ACC112 (cell line): ENCODE measurements around the gene RAB26.
"Not testable (repeated sequence)": the region's sequence is repeated elsewhere in the genome, so short reads cannot be mapped to it uniquely, and the experiment has no call there.

Source experiments
- H2AFZ ChIP-seq: fragments of 200-600 bp; sonication (generic); one replicate; pipeline ENCODE4 v1.6.0; 2017; ENCODE audit warnings: antibody characterized with exemption, low read length; ENCODE audit not compliant: unreplicated experiment
- H3K27ac ChIP-seq: fragments of 200-600 bp; sonication (generic); 2 replicates; pipeline ENCODE4 v1.5.1; 2014; ENCODE audit warnings: low read depth, mild to moderate bottlenecking, antibody characterized with exemption, low read length, moderate library complexity
- H3K27me3 ChIP-seq: fragments of 200-600 bp; sonication (generic); 2 replicates; pipeline ENCODE4 v1.6.1; 2014; ENCODE audit warnings: mild to moderate bottlenecking, antibody characterized with exemption, low read length, moderate library complexity, mixed read lengths; ENCODE audit not compliant: insufficient read depth
- H3K36me3 ChIP-seq: fragments of 200-600 bp; sonication (generic); 2 replicates; pipeline ENCODE4 v1.6.1; 2016; ENCODE audit warnings: mild to moderate bottlenecking, antibody characterized with exemption, low read length, moderate library complexity, mixed read lengths; ENCODE audit not compliant: insufficient read depth
- H3K4me1 ChIP-seq: fragments of 200-600 bp; sonication (generic); one replicate; pipeline ENCODE4 v1.6.1; 2016; ENCODE audit warnings: low read length, mixed read lengths; ENCODE audit not compliant: insufficient read depth, unreplicated experiment, control insufficient read depth
- H3K4me3 ChIP-seq: fragments of 200-600 bp; sonication (generic); 2 replicates; pipeline ENCODE4 v1.5.1; 2014; ENCODE audit warnings: mild to moderate bottlenecking, low read depth, low read length
- H3K79me2 ChIP-seq: fragments of 200-600 bp; sonication (generic); one replicate; pipeline ENCODE4 v1.6.0; 2016; ENCODE audit warnings: low read length; ENCODE audit not compliant: control insufficient read depth, unreplicated experiment, insufficient read depth

The RAB26 gene

GRCh38 chr16:2109271-2109580 is 39.2 kb upstream of the RAB26 start:
- not testable (repeated sequence) for H3K4me1 ChIP-seq, H3K36me3 ChIP-seq, H2AFZ ChIP-seq, H3K27ac ChIP-seq, H3K4me3 ChIP-seq, H3K79me2 ChIP-seq, H3K27me3 ChIP-seq

DNA sequence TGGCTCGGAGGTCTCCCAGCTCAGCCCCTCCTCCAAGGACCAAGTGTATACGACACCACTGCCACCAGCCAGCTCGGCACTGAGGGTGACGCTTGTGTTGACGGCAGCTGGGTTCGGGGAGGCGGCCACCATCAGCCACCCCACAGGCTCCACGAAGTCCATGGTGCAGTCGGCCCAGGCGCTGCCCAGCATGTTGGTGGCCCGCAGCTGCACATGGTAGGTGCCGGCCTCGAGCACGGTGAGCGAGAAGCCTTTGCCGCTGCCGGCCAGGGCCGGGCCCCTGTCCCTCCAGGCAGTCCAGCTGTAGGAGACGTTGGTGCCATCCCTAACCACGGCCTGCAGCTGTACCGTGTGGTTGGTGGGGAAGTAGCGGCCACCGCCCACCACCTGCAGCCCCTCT is 38.6 kb upstream of the RAB26 start:
- not testable (repeated sequence) for H3K36me3 ChIP-seq, H3K4me1 ChIP-seq, H3K79me2 ChIP-seq, H2AFZ ChIP-seq, H3K27ac ChIP-seq, H3K27me3 ChIP-seq, H3K4me3 ChIP-seq

DNA sequence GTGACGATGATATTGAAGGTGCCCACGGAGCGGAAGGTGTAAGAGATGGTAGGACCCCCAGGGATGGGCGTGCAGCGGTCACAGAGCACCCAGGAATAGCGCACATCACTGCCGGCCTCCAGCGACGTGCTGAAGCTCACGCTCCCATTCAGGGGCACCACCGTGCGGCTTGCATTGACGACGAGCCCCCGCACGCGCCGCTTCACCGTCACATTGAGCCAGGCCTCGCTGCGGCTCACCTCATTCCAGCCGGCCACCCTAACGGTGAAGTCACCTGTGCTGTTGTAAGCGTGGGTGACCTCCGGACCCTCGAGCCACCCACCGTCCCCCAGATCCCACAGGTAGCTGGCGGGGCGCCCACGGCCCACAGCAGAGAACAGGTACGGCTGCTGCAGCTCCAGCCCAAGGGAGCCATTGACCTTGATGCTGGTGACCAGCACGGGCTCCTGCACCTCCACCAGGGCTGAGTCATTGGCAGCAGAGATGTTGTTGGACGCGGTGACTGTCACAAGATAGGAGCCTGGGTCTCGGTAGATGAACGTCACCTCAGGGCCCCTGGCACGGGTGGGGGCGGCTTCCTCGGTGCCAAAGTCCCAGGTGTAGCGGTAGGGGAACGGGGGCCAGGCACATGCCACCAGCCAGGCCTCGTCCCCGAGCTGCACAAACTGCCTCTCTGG is 38.0 kb upstream of the RAB26 start:
- H2AFZ ChIP-seq, H3K27me3 ChIP-seq, H3K36me3 ChIP-seq, H3K27ac ChIP-seq, H3K4me3 ChIP-seq, H3K4me1 ChIP-seq, H3K79me2 ChIP-seq: not testable (repeated sequence)

DNA sequence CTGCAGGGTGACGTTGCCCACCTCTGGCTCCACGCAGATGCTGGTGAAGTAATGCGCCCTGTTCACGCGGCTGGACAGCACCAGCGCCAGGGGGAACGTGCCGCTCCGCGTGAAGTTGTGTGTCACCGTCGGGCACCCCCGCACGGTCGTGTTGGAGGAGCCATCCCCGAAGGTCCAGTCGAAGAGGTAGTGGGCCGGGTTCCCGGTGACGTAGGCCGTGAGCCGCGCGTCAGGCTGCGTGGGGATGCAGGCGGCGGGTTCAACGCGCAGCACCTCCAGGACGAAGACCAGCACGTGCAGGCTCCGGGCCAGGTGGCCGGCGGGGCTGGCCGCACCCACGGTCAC is 37.4 kb upstream of the RAB26 start:
- H3K4me3 ChIP-seq, H3K79me2 ChIP-seq, H3K36me3 ChIP-seq, H2AFZ ChIP-seq, H3K27ac ChIP-seq, H3K4me1 ChIP-seq, H3K27me3 ChIP-seq: not testable (repeated sequence)

DNA sequence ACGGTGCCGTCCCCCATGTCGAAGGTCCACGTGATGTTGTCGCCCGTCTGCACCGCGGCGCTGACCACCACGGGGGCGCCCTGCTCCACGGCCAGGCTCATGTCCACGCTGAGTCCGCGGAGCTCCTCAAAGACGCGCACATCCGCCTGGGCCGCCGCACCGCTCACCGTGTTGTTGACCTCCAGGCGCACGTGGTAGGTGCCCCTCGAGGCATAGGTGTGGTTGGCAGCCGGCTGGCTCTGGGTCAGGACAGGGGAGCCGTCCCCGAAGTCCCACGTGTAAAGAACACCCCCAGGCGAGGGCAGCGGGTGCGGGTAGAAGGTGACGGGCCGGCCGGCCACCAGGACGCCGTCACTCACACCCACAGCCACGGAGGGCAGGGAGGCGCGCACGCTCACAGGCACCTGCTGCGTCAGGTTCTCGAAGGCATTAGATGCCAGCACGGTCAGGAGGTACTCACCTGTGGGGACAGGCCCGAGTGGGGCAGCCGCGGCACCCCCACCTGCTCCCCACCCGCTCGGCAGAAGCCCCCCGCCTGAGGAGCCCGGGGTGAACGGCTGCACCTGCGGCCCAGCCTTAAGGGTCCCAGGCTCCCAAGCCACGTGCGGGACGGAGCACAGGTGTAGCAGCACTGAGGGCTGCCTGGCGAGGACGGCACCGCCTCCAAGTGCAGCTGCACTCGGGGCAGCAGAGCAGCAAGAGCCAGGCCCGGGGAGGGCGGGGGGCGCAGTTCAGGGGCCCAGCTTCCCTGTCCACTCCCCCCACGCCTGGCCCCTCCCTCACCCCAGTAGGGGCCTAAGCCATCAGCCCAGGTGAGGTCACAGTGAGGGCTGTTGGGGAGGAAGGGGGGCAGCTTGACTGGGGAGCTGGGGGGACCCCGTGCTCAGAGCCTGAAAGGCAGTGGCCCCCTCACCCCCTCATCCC is 36.8 kb upstream of the RAB26 start:
- H2AFZ ChIP-seq, H3K27ac ChIP-seq, H3K36me3 ChIP-seq: not testable (repeated sequence)

DNA sequence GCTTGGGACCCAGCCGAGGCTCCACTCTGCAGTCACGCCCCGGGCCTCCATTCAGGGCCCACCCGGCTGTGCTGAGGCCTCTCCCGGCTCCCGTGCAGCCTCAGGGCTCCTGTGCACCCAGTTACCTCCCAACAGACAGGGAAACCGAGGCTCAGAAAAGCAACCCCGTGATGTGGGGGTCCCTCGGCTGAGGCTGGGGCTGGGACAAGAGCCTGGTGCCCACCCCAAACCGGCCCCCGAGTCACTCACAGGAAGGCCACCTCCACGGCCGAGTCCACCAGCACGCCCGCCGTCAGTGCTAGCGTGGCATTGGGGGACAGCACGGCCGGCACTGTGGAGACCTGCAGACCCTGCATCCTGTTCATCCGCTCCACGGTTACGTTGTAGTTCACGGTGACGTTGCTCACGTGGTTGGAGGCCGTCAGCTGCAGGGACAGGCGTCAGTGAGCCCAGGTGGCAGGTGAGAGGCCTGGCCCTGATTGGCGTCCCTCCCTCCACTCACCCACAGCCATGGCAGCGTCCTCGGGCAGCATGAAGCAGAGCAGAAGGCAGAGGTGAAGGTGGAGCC is 35.8 kb upstream of the RAB26 start:
- not testable (repeated sequence) for H3K27ac ChIP-seq, H3K79me2 ChIP-seq, H2AFZ ChIP-seq, H3K36me3 ChIP-seq, H3K4me3 ChIP-seq, H3K27me3 ChIP-seq, H3K4me1 ChIP-seq

More for the DNA sequence above, 36.8 kb upstream of the RAB26 start:
- not testable (repeated sequence) for H3K27me3 ChIP-seq, H3K4me1 ChIP-seq, H3K4me3 ChIP-seq, H3K79me2 ChIP-seq

DNA sequence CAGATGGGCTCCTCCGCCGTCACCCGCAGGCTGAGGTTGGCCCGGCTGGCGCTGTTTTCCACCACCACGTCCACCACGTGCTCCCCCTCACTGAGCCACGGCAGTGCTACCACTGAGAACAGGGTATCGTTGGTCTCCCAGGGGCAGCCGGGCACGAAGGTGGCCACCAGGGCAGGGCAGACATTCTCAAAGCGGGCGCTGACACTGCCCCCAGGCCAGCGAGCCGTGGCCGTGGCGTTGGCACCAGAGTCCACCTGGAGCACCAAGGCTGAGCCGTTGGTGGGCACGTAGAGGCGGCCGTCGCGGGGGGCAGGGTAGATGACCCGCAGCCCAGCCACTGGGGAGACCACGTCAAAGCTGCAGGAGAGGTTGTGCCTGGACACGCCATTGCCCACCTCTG is 34.2 kb upstream of the RAB26 start:
- H2AFZ ChIP-seq, H3K4me1 ChIP-seq, H3K4me3 ChIP-seq, H3K27me3 ChIP-seq, H3K79me2 ChIP-seq, H3K36me3 ChIP-seq, H3K27ac ChIP-seq: not testable (repeated sequence)

- H3K4me3 ChIP-seq, H3K27ac ChIP-seq, H2AFZ ChIP-seq, H3K79me2 ChIP-seq, H3K4me1 ChIP-seq, H3K36me3 ChIP-seq, H3K27me3 ChIP-seq: not testable (repeated sequence)
Measured at GRCh38 chr16:2114885-2115590, 33.4 kb upstream of the RAB26 start.

GRCh38 chr16:2115591-2115973 is 32.8 kb upstream of the RAB26 start:
- H2AFZ ChIP-seq = no peak overlapping the region
- no peaks in the 10 kb centered on the region for H3K4me1 ChIP-seq
- no peaks in the 10 kb centered on the region for H3K27me3 ChIP-seq
- no peak overlapping the region for H3K27ac ChIP-seq
- H3K36me3 ChIP-seq = peaks cover 2% of the 10 kb centered on the region; the same call in 1 of the 2 replicates
- H3K4me3 ChIP-seq = no peak overlapping the region
- H3K79me2 ChIP-seq = peaks cover 8% of the 10 kb centered on the region

GRCh38 chr16:2116428-2116827 is 32.0 kb upstream of the RAB26 start:
- not testable (repeated sequence) for H3K36me3 ChIP-seq, H3K27me3 ChIP-seq, H2AFZ ChIP-seq, H3K4me1 ChIP-seq, H3K4me3 ChIP-seq, H3K27ac ChIP-seq
- H3K79me2 ChIP-seq = peaks cover 11% of the 10 kb centered on the region

GRCh38 chr16:2117341-2117740 is 31.1 kb upstream of the RAB26 start:
- not testable (repeated sequence) for H3K4me3 ChIP-seq, H3K27me3 ChIP-seq, H3K36me3 ChIP-seq, H3K27ac ChIP-seq, H3K4me1 ChIP-seq, H2AFZ ChIP-seq
- peaks cover 14% of the 10 kb centered on the region for H3K79me2 ChIP-seq
